A673 (cell line): ENCODE results near the gene FUCA1. TPM values are rescaled to one million over a fixed set of nuclear protein-coding genes. Genes with fewer than 3 reads are reported as not detected.

Source experiments
- BruUV-seq: library from RNA; stranded (reverse); fragments of 400-500 nt; replicated peaks from 2 replicates; lab custom pipeline; 2021; lab: Mats Ljungman, UMichigan
- CTCF ChIA-PET: fragments of 300-600 bp; sonication (Branson Sonifier 250); formaldehyde crosslinking; loops from one replicate; lab custom pipeline; 2022; ENCODE audit warnings: antibody characterized with exemption; lab: Charles Lee
- POLR2A ChIA-PET: fragments of 300-600 bp; sonication (Branson Sonifier 250); formaldehyde crosslinking; loops from one replicate; lab custom pipeline; 2022; ENCODE audit warnings: antibody characterized with exemption; ENCODE audit not compliant: low non-redundant PET; lab: Charles Lee
- DNase-seq: peaks from one replicate; pipeline ENCODE4 v3.0.0-alpha.2; 2015; ENCODE audit warnings: low spot score
- H3K27ac ChIP-seq: fragments of 200-600 bp; sonication (generic); 2 replicates; pipeline ENCODE4 v1.5.1; 2016; ENCODE audit warnings: mixed run types, low read depth, mild to moderate bottlenecking, mixed read lengths, antibody characterized with exemption, low read length; ENCODE audit not compliant: poor library complexity, severe bottlenecking
- H3K27me3 ChIP-seq: fragments of 200-600 bp; sonication (generic); replicated peaks from 2 replicates; pipeline ENCODE4 v1.6.1; 2017; ENCODE audit warnings: mixed run types, low read depth, mild to moderate bottlenecking, mixed read lengths, antibody characterized with exemption, low read length; ENCODE audit not compliant: insufficient read depth, poor library complexity
- H3K36me3 ChIP-seq: fragments of 200-600 bp; sonication (generic); 2 replicates; pipeline ENCODE4 v1.6.1; 2016; ENCODE audit warnings: mixed run types, mild to moderate bottlenecking, mixed read lengths, antibody characterized with exemption, low read length; ENCODE audit not compliant: insufficient read depth, poor library complexity, severe bottlenecking
- H3K4me1 ChIP-seq: fragments of 200-600 bp; sonication (generic); 2 replicates; pipeline ENCODE4 v1.6.1; 2017; ENCODE audit warnings: mixed run types, mild to moderate bottlenecking, mixed read lengths, antibody characterized with exemption, low read length; ENCODE audit not compliant: insufficient read depth, poor library complexity, severe bottlenecking
- H3K4me3 ChIP-seq: fragments of 200-600 bp; sonication (generic); 2 replicates; pipeline ENCODE4 v1.5.1; 2016; ENCODE audit warnings: low read depth, mixed run types, mild to moderate bottlenecking, mixed read lengths, low read length; ENCODE audit not compliant: poor library complexity, severe bottlenecking
- H3K9me3 ChIP-seq: fragments of 200-600 bp; sonication (generic); 2 replicates; pipeline ENCODE4 v1.6.1; 2016; ENCODE audit warnings: mixed run types, low read depth, mild to moderate bottlenecking, mixed read lengths, antibody characterized with exemption, low read length; ENCODE audit not compliant: poor library complexity, severe bottlenecking
- CTCF ChIP-seq: fragments of 300-800, 200-600 bp; sonication (generic); conservative IDR thresholded peaks from 2 replicates; pipeline ENCODE4 v1.5.1; 2017; ENCODE audit warnings: low read depth, mild to moderate bottlenecking, antibody characterized with exemption, low read length, moderate library complexity, mixed read lengths
- EZH2 ChIP-seq: fragments of 200-600 bp; sonication (generic); IDR thresholded peaks from 2 replicates; pipeline ENCODE4 v1.6.1; 2017; ENCODE audit warnings: borderline replicate concordance, low read depth, mild to moderate bottlenecking, mixed read lengths, antibody characterized with exemption, low read length; ENCODE audit not compliant: poor library complexity, severe bottlenecking
- intact Hi-C: fragments of 100-400 bp; cut with micrococcal nuclease; formaldehyde crosslinking; loops from one replicate; pipeline ENCODE4 v1.10.0; 2022; ENCODE audit not compliant: unreplicated experiment
- total RNA-seq: library from RNA; stranded (reverse); gene quantifications from 2 replicates; pipeline ENCODE4 v1.2.3, GENCODE V29; 2021

FUCA1 gene
- total RNA-seq, 1 experiment from 2014 or later, result 8.9 TPM

GRCh38 chr1:23797478-23798448, 70.3 kb downstream of the FUCA1 start:
- no peaks in the 10 kb centered on the region for H3K27me3 ChIP-seq
- H3K9me3 ChIP-seq, result no peaks in the 10 kb centered on the region
- H3K27ac ChIP-seq, result no peak overlapping the region
- no peak overlapping the region for H3K4me3 ChIP-seq
- peaks cover 22% of the 10 kb centered on the region for H3K36me3 ChIP-seq
- no peak for DNase-seq
- TF ChIP-seq EZH2, result no peak
- TF ChIP-seq CTCF, result no peak
- POLR2A ChIA-PET, result interaction anchor here (0.6 kb wide), 1 partner anchor 293 kb away, joined by 10 read pairs; no protein-coding TSS in a partner anchor
- BruUV-seq, result no TSS peak
- CTCF ChIA-PET, result interaction anchor here (0.6 to 1.2 kb wide), 2 partner anchors 26 to 141 kb away, joined by 3 to 4 read pairs; no protein-coding TSS in a partner anchor
- peaks cover 30% of the 10 kb centered on the region for H3K4me1 ChIP-seq
- intact Hi-C loops, result no loop called here

GRCh38 chr1:23796466-23797271, 71.4 kb downstream of the FUCA1 start:
- CTCF ChIA-PET, result no interaction called here
- DNase-seq, result no peak
- H3K4me3 ChIP-seq, result no peak overlapping the region
- TF ChIP-seq CTCF (no peak), EZH2 (no peak)
- H3K36me3 ChIP-seq, result peaks cover 22% of the 10 kb centered on the region
- H3K27me3 ChIP-seq, result no peaks in the 10 kb centered on the region
- intact Hi-C loops, result no loop called here
- peaks cover 32% of the 10 kb centered on the region for H3K4me1 ChIP-seq
- H3K27ac ChIP-seq, result no peak overlapping the region
- POLR2A ChIA-PET, result no interaction called here
- BruUV-seq, result no TSS peak
- H3K9me3 ChIP-seq, result no peaks in the 10 kb centered on the region

DNA sequence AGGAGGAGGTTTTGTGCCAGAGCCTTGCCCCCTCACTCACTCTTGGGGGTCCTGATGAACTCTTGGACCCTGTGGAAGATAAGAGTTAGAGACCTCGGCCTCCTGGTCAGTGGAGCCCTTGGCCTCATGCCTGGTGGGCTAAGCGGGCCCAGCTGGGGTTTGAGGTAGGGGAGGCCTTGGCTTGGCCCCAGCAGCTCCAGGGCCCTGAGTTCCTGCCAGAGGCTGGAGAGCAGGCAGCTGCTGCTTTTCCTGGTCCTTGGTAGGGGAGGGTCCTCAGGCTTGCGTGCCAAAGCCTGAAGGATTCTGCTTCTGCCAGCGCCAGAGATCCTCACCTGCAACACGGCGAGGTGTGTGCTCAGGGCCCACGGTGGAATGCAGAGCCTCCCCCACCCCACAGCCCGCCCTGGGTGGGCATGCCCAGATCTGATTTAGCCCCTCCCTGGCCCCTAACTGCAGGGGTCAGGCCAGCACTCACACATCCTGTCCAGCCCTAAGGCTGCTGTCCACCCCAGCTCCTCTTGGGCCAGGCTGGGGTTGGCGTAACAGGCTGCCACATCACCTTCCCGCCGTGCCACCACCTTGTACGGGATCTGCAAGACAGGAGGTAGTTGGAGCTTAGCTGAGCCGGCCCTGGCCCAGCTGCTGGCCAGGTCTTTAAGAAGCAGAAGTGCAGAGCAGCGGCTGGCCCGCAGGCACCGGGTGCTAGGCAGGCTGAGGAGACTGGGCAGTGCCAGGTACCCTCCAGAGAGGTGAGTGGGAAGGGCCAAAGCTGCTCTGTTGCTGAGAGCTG, 72.2 kb downstream of the FUCA1 start:
- POLR2A ChIA-PET, result no interaction called here
- CTCF ChIA-PET, result no interaction called here
- Histone ChIP-seq H3K27ac (no peak overlapping the region), H3K27me3 (no peaks in the 10 kb centered on the region), H3K9me3 (no peaks in the 10 kb centered on the region), H3K4me3 (no peak overlapping the region), H3K4me1 (peaks cover 26% of the 10 kb centered on the region), H3K36me3 (peaks cover 22% of the 10 kb centered on the region)
- no peak for TF ChIP-seq CTCF
- no peak for TF ChIP-seq EZH2
- no TSS peak for BruUV-seq
- intact Hi-C loops, result no loop called here
- no peak for DNase-seq
